Left forelimb (tissue), 1 donor: ENCODE results near the gene TEX48.

Source experiments
- DNase-seq: peaks from one replicate; pipeline ENCODE4 v3.0.0-alpha.2; 2018; ENCODE audit warnings: low spot score

TEX48 gene

GRCh38 chr9:114621561-114621960 is 60.4 kb downstream of the TEX48 start:
- DNase-seq = no peak

DNA sequence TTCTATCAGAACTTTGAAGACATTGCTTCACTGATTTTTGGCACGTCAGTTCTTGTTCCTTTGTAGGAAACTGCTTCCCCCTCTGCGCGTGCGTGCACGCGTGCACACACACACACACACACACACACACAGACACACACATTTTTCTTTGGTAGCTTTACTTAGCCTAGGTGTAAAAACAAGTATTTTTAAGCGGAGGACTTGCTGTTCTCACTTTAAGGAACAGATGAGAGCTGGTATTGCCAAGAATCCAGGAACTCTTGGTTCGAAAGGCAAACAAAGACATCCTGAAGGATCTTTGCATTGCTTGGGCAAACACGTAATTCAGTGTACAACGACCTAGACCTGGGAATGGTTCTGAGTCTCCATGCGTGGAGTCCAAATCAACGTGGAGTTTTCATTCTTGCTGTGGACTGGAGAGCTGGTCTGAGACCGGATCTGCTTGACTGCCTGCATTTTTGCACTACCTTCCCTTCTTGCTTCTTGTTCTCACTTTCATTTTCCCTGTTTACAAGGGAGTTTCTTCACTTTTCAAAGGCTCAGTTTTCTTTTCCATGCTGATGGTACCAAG is 62.7 kb downstream of the TEX48 start:
- no peak for DNase-seq

DNA sequence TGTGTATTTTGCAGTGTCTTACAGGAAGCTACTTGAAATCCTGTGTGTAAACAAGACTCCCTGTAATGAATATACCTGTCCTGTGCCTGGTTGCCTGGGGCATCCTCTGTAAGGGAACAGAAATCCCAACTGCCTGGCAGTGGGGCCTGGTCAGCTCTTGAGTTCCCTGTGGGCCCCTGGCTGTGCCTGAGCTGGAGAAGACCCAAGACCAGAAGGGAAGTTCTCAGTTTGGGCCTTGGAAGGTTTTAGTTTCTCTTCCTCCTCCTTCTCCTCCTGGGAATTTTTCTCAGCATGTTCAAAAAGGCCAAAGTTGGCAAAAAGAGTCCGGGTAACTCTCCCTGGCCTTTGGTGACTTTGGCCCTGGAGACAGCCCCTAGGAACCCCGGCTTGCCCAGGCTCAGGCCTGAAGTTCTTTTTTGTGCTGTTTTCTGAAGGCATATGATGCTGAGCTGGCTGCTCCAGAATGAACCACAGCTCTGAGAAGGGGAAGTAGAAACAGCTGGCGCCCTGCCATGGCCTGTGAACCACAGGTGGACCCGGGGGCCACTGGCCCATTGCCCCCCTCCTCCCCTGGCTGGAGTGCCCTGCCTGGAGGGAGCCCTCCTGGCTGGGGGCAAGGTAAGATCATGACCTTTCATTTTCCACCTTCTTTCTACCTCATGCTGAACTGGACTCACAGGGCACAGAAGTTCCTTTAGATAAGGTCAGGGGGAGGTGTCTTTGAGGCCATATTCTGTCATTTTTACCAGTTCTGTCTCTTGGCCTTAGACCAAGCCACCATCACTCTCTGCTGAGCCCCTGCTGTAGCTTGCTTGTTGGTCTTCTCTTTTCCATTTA is 65.1 kb downstream of the TEX48 start:
- no peak for DNase-seq
